Activated CD8-positive, alpha-beta memory T cell treated with anti-CD3 and anti-CD28 coated beads, Interleukin-2, amount 50 U/mL, for 1 hour (primary cell): ENCODE data around the gene COPS2.
"Not testable (repeated sequence)": the region's sequence is repeated elsewhere in the genome, so short reads cannot be mapped to it uniquely, and the experiment has no call there.

Experiments used
- DNase-seq: peaks from one replicate; pipeline ENCODE4 v3.0.0-alpha.2; 2020; ENCODE audit errors: extremely low read depth

The COPS2 gene

GRCh38 chr15:49103002-49103401 is 52.4 kb downstream of the COPS2 start:
- no peak for DNase-seq

DNA sequence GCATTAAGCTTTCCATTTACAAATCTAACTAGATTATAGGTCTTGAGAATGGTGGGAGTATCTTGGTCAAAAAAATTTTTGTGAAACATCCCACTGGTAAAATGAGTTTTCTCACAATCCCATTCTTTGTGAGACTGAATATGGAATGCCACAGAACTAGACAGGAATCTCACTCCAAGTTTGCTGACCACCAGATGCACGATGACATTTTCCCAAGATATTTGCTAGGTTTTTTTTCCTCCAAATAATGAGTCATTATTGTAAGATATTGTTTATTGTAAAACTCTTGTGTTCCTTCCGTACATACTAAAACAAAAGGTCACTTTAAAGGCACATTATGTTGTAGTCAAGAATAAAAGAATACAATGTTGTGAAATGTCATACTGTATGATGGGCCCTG is 53.9 kb downstream of the COPS2 start:
- no peak for DNase-seq

GRCh38 chr15:49096090-49096750 is 59.2 kb downstream of the COPS2 start:
- no peak for DNase-seq

DNA sequence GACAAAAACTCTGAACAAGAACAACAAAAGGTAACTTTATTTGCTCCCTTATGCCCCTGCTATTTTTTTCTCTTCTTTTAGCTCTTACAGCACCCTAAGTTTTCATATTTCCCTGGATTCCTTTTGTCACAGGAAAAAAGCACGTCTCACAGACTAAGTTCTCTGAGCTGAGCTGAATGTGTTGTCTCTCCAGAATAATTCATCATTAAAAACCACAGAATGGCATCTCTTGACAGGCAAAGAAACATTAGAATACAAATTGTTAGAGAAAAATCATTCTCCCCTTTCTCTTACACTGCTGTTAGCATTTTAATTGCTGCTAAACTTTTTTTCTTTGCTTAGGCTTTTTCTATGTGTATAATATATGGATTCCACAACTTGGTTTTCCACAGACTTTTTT is 60.5 kb downstream of the COPS2 start:
- DNase-seq, result no peak

GRCh38 chr15:49093252-49094105 is 61.9 kb downstream of the COPS2 start:
- no peak for DNase-seq

GRCh38 chr15:49088996-49089395 is 66.4 kb downstream of the COPS2 start:
- DNase-seq, result no peak

- no peak for DNase-seq
Measured at GRCh38 chr15:49085696-49086459, 69.5 kb downstream of the COPS2 start.

- DNase-seq, result no peak
Measured at GRCh38 chr15:49084285-49084570, 71.2 kb downstream of the COPS2 start.

- no peak for DNase-seq
Measured at GRCh38 chr15:49083401-49084284, 71.8 kb downstream of the COPS2 start.

DNA sequence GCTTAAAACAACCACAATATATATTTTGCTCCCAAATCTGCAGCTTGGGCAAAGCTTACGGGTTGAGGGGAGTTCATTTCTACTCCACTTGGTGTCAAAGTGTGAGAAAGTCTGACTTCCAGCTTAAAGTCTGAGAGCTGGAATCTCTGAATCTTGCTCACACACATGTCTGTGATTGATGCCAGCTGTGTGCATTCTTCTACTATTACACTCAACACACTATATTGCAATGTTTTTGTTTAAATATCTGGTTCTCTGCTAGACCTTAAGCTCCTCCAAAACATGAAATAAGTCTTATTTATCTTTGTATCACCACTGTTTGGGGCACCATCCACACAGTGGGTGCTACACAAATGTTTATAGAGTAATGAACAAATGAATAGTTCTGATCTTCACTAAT is 72.4 kb downstream of the COPS2 start:
- no peak for DNase-seq

DNA sequence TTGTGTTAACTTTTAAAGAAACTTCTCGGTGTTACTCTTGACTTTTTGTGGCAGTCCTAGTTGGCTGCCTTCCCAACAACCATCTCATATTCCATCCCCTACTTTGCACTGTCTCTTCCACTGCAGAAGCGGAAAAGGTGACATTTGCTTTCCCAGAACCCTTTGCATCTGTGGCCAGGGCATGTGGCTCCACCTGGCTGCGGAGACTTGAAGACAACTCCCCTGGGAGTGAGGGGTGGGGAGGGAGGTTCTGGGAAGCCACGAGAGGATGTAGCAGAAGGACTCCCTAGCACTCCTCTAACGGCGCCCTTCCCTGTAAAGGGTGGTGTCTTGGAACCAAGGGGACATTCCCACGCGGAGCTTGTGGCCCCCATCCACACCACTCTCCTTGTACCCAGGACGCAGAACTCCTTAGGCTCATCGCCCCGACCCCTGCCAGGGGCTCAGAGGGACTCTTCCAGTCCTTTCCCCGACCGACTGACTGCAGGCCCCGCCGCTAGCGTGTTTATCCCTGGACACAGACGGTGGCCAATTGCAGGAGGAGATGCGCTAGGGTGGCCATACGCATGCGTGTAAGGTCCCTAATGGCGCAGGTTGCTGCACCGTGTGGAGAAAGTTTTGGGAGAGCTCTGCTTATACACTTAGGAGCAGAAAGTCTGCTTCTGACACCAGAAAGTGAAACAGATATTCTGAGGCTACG is 75.9 kb downstream of the COPS2 start:
- no peak for DNase-seq

DNA sequence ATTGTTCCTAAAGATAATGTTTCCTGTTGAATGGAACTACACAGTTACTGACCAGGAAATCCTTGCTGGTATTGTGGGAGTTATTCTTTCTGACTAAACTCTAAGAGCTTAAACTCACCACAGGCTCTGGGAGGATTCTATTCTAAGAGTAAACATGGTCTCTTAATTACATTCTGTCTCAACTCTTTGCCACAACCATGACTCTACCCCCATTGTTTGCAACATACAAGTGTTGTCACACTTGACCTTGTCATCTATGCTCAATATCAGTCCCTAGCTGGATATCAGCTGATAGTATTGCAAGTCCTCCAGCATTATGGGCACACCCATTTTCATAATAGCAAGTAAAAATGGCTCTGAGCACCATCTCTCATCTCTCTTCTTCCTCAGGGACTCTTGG is 79.5 kb downstream of the COPS2 start:
- no peak for DNase-seq

GRCh38 chr15:49074589-49075287 is 80.7 kb downstream of the COPS2 start:
- not testable (repeated sequence) for DNase-seq
